ENCODE measurements around the gene TBL1XR1.
"Not testable (repeated sequence)": the region's sequence is repeated elsewhere in the genome, so short reads cannot be mapped to it uniquely, and the experiment has no call there.

Gene TBL1XR1

DNA sequence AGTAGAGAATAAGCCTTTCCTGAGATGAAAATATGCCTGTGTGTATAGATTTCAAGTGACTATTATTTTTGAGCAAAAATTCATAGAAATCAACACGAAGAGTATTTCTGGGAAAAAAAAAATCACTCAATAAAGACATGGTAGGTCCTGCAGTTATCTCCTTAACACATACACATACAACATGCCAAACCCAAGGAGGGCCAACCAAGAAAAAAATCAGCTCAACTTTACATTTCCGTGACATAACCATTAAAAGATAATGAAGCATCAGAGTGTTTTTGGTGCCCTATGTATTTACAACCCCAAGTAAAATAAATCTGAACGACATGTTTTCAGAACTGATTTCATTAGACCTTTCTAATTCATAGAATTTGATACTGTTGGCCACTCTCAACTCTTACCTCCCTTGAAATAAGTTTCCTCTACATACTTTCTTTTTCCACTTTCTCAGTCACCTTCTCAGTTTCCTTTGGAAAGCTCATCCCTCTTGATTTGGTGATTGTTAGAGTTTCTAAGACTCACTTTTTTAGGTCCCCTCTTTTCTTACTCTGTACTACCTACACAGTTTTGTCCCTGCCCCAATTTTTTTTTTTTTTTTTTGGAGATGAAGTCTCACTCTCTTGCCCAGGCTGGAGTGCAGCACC, 162.3 kb downstream of the TBL1XR1 start:
- DNase-seq (ENCODE audit: low spot score) (no peak), FAIRE-seq (no peak)

DNA sequence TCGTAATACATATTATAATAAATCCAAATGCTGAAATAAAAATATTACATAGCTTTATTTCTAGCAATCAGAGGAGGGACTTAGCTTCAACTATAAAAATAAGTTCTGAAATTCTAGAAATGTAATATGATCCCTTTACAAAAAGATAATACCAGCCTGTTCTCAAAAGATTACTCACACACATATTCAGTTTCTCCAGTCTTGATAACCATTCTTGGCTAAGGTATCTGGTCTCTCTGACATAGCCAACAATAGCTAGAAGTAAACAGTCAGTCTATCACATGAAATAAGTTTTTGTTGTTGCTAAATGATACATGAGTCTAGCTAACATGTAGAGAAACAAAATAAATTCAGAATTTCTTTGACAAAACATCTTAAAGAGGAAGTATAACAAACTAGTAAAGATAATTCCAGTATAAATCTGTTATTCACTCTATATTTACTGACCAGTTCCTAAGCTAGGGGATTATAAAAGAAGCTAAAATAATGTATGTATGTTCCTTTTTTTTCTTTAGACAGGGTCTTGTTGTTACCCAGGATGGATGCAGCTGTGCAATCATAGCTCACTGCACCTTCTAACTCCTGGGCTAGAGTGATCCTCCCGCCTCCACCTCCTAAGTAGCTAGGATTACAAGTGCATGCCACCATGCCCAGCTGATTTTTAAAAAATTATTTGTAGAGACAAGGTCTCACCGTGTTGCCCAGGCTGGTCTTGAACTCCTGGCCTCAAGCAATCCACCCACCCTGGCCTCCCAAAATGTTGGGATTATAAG, 170.6 kb downstream of the TBL1XR1 start:
- DNase-seq (ENCODE audit: low spot score) (no peak), FAIRE-seq (no peak)

DNA sequence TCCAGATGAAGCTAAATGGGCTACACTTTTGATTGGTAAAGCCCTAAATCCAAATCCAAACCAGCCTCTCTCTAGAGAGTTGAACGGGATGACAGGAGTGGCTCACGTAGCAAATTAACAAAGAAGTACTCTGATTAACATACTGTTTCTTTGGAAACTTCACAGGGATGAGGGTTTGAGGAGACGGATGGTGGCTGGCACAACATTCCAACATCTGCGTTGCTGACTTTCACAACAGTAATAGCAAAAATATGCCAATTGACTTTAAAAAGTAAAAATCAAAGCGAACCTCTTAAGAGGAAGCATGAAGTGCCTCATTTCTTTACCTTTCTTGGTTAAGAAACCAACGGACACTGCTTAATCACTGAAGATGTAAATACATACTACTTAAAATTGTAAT, 181.4 kb downstream of the TBL1XR1 start:
- DNase-seq (ENCODE audit: low spot score): no peak
- no peak for FAIRE-seq

DNA sequence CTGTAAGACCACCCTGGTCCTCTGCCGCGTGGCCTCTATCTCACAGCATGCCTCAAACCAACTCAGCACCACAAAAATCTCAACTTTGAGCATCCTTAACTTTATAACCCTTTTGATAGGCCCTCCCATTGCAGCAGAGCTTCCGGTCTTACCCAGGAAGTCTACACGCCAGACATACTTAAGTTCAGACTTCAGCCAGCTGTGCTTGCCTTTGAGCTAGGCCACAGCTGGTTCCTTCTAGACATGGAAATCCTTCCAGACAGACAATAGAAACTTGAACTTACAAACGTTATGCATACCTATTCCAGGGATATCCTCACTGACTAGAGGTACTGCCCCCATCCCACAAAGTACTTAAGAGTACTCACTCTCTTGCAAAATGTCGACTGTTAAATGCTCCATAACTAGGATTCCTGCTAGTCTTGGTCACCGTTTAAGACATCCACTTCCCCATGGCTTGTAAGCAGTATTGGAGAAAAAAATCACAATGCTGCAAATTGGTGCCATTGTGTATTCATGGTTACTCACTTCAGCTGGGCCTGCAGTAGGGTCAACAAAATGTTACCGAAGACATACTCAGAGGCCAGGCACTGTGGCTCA, 183.5 kb downstream of the TBL1XR1 start:
- FAIRE-seq: no peak
- DNase-seq (ENCODE audit: low spot score): no peak

DNA sequence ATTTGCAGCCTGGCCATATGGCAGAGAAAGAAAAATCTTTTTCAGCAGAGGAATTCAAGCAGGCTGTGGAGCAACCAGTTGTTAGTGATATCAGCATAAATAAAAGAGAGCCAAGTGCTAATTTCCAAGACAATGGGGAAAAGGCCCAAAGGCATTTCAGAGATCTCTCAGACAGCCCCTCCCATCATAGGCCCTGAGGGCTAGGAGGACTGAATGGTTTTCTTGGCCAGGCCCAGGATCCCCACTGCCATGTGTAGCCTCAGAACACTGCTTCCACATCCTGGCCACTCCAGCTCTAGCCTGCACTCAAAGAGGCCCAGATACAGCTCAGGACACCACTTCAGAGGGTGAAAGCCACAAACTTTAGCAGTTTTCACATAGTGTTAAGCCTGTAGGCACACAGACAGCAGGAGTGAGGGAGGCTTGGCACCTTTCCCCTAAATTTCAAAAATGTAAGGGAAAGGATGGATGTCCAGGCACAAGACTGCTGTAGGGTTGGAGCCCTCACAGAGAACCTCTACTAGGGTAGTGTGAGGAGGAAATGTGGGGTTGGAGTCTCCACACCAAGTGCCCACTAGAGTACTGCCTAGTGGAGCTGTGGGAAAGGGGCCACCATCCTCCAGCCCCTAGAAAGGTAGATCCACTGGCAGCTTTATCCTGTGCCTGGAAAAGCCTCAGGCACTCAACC, 191.4 kb downstream of the TBL1XR1 start:
- DNase-seq (ENCODE audit: low spot score): no peak
- FAIRE-seq: no peak

DNA sequence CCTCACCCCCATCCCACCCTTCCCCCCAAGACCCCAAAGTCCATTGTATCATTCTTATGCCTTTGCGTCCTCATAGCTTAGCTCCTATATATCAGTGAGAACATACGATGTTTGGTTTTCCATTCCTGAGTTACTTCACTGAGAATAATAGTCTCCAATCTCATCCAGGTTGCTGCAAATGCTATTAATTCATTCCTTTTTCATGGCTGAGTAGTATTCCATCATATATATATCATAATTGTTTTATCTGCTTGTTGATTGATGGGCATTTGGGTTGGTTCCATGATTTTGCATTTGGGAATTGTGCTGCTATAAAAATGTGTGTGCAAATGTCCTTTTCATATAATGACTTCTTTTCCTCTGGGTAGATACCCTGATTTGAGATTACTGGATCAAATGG, 197.1 kb downstream of the TBL1XR1 start:
- DNase-seq (ENCODE audit: low spot score); FAIRE-seq: not testable (repeated sequence)

DNA sequence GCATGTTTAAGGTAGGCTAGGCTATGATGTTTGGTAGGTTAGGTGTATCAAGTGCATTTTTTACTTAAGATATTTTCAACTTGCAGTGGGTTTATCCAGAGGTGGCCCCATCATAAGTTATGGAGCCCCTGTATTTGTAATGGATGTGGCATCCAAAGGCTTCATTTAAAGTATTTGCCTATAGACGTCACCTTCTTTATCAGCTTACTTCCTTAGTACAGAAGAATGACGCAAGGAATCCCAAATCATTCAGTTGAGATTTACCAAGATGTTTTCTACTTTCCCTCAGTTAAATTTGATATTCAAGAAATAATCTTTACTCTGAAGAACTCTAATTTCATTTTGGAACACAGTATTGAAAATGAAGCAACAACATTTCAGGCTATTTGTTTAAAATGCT, 201.3 kb downstream of the TBL1XR1 start:
- FAIRE-seq (no peak), DNase-seq (ENCODE audit: low spot score) (no peak)

DNA sequence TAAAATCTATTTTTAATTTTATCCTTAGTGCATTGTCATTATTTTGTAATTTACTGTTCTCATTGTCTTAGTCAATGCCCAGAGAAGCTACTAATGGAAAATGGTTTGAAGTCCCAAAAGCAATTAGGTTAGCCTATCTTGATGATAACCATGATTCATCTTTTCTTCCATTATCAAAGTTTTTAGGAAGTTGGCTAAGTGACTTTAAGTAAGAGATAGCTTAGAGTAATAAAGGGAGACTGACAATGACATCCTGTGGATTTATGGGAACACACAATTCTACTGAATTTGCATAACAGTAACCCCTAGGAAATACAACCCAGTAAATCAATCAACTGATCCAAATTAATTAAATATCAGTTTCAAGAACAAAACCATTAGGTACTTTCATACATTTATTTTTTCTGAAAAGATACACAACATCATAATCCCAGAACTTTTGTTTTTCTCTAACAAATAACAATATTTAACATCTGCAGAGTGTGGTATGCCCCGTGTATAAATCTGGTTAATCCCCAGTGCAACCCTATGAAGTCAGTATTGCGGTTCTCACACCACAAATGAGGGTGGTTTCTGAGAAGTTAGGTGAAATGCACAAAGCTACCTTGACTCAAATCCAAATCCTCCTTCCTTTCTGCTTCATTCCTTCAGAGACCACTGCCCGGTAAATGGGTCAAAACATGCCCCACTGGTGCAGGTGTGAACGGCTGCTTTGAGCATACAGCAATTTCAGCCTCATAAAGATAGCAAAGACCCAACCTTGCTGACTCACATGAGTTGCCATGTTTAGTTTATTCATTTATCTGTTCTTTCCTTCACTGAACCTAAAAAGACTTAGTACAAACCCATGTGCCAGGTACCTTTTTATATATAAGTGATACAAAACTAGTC, 202.1 kb downstream of the TBL1XR1 start:
- no peak for FAIRE-seq
- DNase-seq (ENCODE audit: low spot score): no peak

DNA sequence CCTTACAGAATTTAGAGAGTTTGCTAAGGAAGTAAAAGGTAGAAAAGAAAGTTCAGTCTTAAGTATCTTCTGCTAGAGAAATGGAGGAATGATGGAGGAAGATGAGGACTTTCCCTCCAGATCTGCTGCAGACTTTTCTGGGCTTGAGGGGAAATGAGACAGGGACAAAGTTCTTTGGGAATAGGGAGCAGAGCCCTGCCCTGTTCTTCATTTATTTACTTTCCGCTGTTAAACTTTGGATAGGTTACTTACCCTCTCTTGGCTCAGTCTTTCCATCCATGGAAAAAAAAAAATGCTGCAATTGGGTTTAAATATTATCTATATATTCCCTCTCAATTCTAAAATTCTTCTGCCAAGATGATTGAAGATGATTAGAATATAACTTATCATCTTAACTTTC, 202.9 kb downstream of the TBL1XR1 start:
- DNase-seq (ENCODE audit: low spot score) (no peak), FAIRE-seq (no peak)

DNA sequence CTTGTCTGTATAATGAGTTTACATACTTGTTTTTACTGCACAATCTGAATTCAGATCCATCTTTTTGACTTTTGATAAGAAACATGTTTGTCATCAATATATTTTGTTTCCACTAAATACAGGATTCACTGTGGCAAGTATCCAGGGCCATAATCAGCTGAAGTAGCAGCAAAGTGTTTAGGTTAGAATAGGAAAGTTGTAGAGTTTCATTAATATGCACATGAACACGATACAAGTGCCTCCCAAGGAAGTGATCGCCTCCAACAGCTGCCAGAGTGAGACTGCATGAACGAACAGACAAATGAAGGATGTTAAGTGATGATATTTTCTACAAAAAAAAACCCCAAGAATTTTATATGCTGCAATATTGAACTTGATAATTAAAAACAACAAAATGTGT, 204.3 kb downstream of the TBL1XR1 start:
- FAIRE-seq (no peak), DNase-seq (ENCODE audit: low spot score) (no peak)

DNA sequence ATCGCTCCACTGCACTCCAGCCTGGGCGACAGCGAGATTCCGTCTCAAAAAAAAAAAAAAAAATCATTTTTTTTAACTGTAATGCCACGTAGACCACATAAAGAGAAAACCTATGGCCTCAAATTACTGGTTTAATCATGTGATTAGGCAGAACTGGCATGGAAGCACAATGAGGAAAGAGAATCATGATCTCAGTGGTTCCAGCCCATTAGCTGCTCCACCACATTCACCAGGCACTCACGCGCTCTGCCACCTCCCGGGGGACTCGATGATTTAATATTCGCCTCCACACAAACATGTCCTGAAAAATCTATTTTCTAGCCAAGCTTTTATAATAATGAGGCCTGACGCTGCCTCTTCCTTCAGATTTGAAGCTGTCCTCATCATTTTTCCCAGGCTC, 204.7 kb downstream of the TBL1XR1 start:
- FAIRE-seq (no peak), DNase-seq (ENCODE audit: low spot score) (no peak)

DNA sequence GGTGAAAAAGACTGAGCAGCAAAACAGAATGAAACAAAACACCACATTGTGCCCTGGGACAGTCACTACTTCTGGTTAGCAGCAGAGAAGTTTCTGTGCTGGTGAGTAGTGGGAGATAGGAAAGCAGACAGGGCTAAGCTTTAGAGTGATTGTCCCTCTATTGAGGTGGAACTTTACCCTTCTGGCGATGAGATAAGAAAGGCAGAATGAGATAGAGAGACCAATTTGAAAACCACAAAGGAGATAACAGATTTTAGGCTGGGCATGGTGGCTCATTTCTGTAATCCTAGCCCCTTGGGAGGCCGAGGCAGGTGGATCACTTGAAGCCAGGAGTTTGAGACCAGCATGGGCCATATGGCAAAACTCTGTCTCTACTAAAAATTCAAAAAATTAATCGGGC, 208.5 kb downstream of the TBL1XR1 start:
- DNase-seq (ENCODE audit: low spot score) (no peak), FAIRE-seq (no peak)

DNA sequence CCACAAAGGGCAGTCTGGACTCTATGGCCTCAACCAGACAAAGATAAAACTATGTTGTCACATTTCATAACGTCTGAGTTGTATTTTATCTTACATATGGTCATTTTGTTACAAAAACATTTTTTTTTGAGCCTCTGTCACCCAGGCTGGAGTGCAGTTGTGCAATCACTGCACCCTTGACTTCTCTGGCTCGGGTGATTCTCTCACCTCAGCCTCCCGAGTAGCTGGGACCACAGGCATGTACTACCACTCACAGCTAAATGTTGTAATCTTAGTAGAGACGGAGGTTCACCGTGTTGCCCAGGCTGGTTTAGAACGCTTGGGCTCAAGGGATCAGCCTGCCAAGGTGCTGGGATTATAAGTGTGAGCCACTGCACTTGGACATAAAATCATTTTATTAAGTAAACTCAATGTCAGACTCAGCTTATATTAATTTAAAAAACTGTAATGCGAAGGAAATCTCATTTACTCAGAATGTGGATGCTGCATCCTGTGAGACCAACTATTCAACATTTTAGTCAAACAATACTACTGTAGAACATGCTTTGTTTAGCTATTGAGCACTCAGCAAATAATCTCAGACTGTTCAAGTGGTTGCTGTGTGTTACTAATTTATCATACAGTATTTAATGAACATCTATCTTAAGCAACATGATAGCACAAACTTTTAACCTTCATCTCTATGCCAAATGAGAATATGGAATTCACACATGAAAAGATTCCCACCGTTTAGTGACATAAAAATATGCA, 209.2 kb downstream of the TBL1XR1 start:
- FAIRE-seq: no peak

DNA sequence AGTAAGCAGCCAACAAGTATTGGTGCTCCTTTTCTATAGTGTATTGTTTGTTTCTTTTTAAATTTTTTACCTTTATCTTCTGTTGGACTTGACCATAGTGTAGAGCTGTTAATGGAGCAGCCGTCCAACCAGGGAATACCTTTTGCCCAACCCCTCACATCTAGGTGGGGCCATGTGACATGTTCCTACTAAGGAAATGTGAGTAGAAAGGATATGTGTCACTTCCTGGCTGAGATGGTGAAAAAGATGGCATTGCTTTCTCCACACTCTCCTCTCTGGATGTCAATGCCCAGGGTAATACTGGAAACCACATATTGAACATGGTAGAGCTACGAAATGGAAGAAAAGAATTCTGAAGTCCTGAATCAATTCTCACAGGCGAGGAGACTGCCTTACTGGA, 218.8 kb downstream of the TBL1XR1 start:
- FAIRE-seq (no peak), DNase-seq (ENCODE audit: low spot score) (no peak)

More for the DNA sequence above, 209.2 kb downstream of the TBL1XR1 start:
- DNase-seq (ENCODE audit: low spot score): no peak

DNA sequence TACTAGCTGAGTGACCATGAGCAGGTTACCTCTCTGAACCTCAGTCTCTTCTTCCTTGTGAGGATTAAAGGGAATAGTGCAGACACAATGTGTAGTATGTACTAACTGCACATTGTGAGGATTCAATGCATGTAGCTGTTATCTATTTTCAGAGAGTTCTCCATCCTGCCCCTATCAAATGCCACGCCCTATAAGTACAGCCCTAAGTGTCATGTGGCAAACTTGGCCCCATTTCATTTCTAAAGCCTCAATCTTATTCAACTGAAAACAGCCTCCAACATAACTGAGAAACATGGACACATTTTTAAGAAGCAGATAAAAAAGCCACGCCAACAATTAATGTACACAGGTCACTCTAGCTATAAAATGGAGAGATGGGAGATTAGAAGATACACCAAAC, 220.0 kb downstream of the TBL1XR1 start:
- FAIRE-seq (no peak), DNase-seq (ENCODE audit: low spot score) (no peak)

DNA sequence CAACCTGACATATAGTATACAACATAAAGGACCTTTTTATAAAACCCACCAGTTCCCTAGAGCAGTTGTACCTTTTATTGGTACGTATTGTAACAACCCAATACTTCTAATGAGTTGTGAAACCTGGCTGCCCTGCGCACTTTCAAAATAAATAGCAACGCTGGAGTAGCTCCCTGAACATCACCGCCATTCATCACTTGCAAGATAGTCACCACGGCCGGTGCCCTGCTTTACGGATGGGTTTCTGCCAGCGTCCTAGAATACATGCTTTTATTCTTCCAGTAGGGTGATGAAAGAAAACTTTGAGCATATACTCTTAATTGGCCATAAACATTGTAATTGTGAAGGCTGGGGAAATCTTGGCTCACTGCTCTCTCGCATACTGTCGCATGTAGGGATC, 220.7 kb downstream of the TBL1XR1 start:
- DNase-seq (ENCODE audit: low spot score) (no peak), FAIRE-seq (no peak)

DNA sequence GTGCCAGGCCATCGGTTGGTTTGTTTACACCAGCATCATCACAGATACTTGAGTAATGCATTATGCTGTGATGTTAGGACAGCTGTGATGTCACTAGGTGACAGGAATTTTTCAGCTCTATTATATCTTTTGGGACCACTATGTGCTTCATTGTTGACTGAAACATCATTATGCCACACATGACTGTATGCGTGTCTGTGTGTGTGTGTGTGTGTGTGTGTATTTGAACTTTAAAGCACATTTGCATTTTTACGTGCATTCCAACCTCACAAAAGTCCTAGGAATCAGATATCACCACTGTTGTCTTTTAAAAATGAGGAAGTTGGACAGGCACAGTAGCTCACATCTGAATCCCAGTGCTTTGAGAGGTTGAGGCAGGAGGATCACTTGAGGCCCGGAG, 223.0 kb downstream of the TBL1XR1 start:
- no peak for FAIRE-seq
- DNase-seq (ENCODE audit: low spot score): no peak

DNA sequence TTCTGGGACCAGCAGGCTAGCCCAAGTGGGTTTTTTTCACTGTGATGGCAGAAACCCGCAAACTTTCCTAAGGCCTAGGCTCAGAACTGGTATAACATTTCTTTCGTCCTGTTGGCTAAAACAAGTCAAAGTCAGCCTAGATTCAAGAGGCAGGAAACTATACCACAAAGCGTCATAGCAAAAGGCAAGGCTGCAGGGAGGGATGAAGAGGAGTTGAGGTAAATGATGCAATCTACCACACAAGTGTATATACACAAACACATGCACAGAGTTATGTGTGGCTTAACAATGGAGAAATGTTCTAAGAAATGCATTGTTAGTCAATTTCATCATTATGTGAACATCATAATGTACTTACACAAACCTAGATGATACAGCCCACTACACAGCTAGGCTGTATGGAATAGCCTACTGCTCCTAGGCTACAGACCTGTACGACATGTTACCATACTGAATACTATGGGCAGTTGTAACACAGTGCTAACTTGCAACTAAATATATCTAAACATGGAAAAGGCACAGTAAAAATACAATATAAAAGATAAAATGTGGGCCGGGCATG, 225.6 kb downstream of the TBL1XR1 start:
- no peak for FAIRE-seq

DNA sequence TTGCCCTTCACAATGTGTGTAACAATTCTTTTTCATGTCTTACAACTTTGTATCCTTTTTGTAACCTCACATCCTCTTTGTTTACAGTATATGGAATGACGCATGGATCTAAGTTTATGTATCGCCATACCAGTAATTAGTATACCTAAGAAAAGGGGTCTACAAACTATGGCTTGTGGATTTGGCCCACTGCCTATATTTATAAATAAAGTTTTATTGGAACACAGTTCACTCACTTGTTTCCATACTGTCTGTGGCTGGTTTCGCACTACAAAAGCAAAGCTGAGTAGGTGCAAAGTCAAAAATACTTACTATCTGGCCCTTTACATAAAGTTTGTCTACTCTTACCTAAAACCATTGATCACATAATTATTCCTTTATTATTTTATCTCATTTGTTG, 226.5 kb downstream of the TBL1XR1 start:
- no peak for DNase-seq (ENCODE audit: low spot score)
- FAIRE-seq: no peak

More for the DNA sequence above, 225.6 kb downstream of the TBL1XR1 start:
- no peak for DNase-seq (ENCODE audit: low spot score)

DNA sequence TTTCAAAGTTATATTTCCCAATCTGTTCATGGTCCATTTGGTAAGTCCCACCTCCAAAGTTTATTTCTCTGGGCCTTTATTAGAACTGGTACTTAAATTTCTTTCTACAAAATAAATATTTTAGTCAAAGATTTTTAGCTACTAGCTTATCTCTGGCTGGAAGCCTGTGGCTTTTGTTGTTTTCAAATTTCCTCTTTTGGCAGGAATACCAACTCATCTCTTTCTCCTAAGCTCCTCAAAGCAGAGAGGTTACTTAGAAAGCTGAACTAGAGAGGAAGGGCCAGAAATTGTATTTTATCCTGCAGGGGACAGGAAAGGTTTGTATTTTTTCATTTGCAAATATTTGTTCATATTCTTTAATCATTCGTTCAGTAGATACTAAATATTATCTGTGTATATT, 227.8 kb downstream of the TBL1XR1 start:
- FAIRE-seq: no peak
- no peak for DNase-seq (ENCODE audit: low spot score)

All from urothelium cell line (cell line).